Renal cortical epithelial cell (primary cell): ENCODE measurements around the gene NECAB2. TPM values are rescaled to one million over a fixed set of nuclear protein-coding genes. Genes with fewer than 3 reads are reported as not detected.

Experiments used
- DNase-seq: peaks from one replicate; pipeline ENCODE4 v3.0.0-alpha.2; 2011; ENCODE audit warnings: low read depth
- total RNA-seq: library from RNA; depleted of rRNA; stranded (reverse); fragments of >200 nt; gene quantifications from 2 replicates; pipeline ENCODE4 v1.2.3, GENCODE V29; 2014

NECAB2 gene
- total RNA-seq, 1 donor from 2014 or later = not detected

- DNase-seq = peak; percentile 91
Measured at GRCh38 chr16:83992624-83993023, 24.6 kb downstream of the NECAB2 start.

GRCh38 chr16:83994087-83994486 is 26.0 kb downstream of the NECAB2 start:
- peak; percentile 96 for DNase-seq

- DNase-seq = no peak
Measured at GRCh38 chr16:83994703-83995102, 26.7 kb downstream of the NECAB2 start.

GRCh38 chr16:83995754-83996153 is 27.7 kb downstream of the NECAB2 start:
- DNase-seq = peak; percentile 13

- no peak for DNase-seq
Measured at GRCh38 chr16:83996481-83997252, 28.6 kb downstream of the NECAB2 start.

GRCh38 chr16:83998091-83998490 is 30.0 kb downstream of the NECAB2 start:
- DNase-seq = no peak

GRCh38 chr16:84000989-84001642 is 33.1 kb downstream of the NECAB2 start:
- peak; percentile 22 for DNase-seq

- no peak for DNase-seq
Measured at GRCh38 chr16:84001726-84002125, 33.7 kb downstream of the NECAB2 start.

- DNase-seq = no peak
Measured at GRCh38 chr16:84003038-84003437, 35.0 kb downstream of the NECAB2 start.

GRCh38 chr16:84004442-84004841 is 36.4 kb downstream of the NECAB2 start:
- DNase-seq = no peak

GRCh38 chr16:84005391-84005790 is 37.3 kb downstream of the NECAB2 start:
- DNase-seq = no peak

GRCh38 chr16:84007520-84007919 is 39.5 kb downstream of the NECAB2 start:
- no peak for DNase-seq

GRCh38 chr16:84007965-84008364 is 39.9 kb downstream of the NECAB2 start:
- no peak for DNase-seq

GRCh38 chr16:84009282-84009681 is 41.2 kb downstream of the NECAB2 start:
- DNase-seq = no peak

GRCh38 chr16:84013787-84014569 is 45.9 kb downstream of the NECAB2 start:
- peak; percentile 67 for DNase-seq

GRCh38 chr16:84014570-84015327 is 46.7 kb downstream of the NECAB2 start:
- DNase-seq = no peak

- DNase-seq = no peak
Measured at GRCh38 chr16:84015399-84015798, 47.4 kb downstream of the NECAB2 start.

- no peak for DNase-seq
Measured at GRCh38 chr16:84016477-84016876, 48.4 kb downstream of the NECAB2 start.

GRCh38 chr16:84018710-84019109 is 50.7 kb downstream of the NECAB2 start:
- no peak for DNase-seq

- DNase-seq = no peak
Measured at GRCh38 chr16:84020353-84020752, 52.3 kb downstream of the NECAB2 start.

GRCh38 chr16:84021488-84021887 is 53.4 kb downstream of the NECAB2 start:
- DNase-seq = no peak

- no peak for DNase-seq
Measured at GRCh38 chr16:84022644-84023043, 54.6 kb downstream of the NECAB2 start.
